RWPE1 (cell line): Measurements from ENCODE around the gene FUT7.

Experiments used
- CTCF ChIA-PET: fragments of 350-600 bp; sonication (Branson Sonifier 250); formaldehyde crosslinking; extraction: SDS; loops from one replicate; lab custom pipeline; 2021; lab: Yijun Ruan, JAX
- POLR2A ChIA-PET: fragments of 400-600 bp; formaldehyde crosslinking; extraction: SDS; loops from one replicate; lab custom pipeline; 2020; ENCODE audit warnings: antibody characterized with exemption; ENCODE audit not compliant: low non-redundant PET; lab: Yijun Ruan, JAX
- DNase-seq: peaks from one replicate; pipeline ENCODE4 v3.0.0; 2012; ENCODE audit warnings: low spot score
- H3K27ac ChIP-seq: fragments of 450-650 bp; 2 replicates; pipeline ENCODE4 v1.5.1; 2017
- CTCF ChIP-seq: fragments of 450-650 bp; conservative IDR thresholded peaks from 2 replicates; pipeline ENCODE4 v1.5.1; 2017; ENCODE audit warnings: low read depth, mild to moderate bottlenecking

Gene FUT7

GRCh38 chr9:137014166-137014565 lies 17.7 kb downstream of the FUT7 start:
- POLR2A ChIA-PET, result no interaction called here
- CTCF ChIA-PET, result interaction anchor here (1.3 to 3.4 kb wide), 2 partner anchors 10 to 15 kb away, joined by 5 to 22 read pairs; no protein-coding TSS in a partner anchor
- DNase-seq, result no peak
- no peak for TF ChIP-seq CTCF
- H3K27ac ChIP-seq, result no peak overlapping the region

GRCh38 chr9:137013571-137013940 lies 18.3 kb downstream of the FUT7 start:
- ChIA-PET POLR2A (no interaction called here), CTCF (interaction anchor here (1.2 kb wide), 1 partner anchor 15 kb away, joined by 4 read pairs; no protein-coding TSS in a partner anchor)
- H3K27ac ChIP-seq, result no peak overlapping the region
- no peak for TF ChIP-seq CTCF
- DNase-seq, result no peak

GRCh38 chr9:137012694-137013570 lies 19.0 kb downstream of the FUT7 start:
- TF ChIP-seq CTCF, result no peak
- ChIA-PET CTCF (interaction anchor here (1.2 to 1.8 kb wide), 3 partner anchors 16 to 22 kb away, joined by 4 to 8 read pairs (median 4); no protein-coding TSS in a partner anchor), POLR2A (no interaction called here)
- H3K27ac ChIP-seq, result no peak overlapping the region
- no peak for DNase-seq

GRCh38 chr9:137011907-137012675 lies 19.8 kb downstream of the FUT7 start:
- TF ChIP-seq CTCF, result no peak
- H3K27ac ChIP-seq, result no peak overlapping the region
- CTCF ChIA-PET, result interaction anchor here (1.5 to 1.8 kb wide), 2 partner anchors 17 to 23 kb away, joined by 4 to 8 read pairs; no protein-coding TSS in a partner anchor
- no peak for DNase-seq
- POLR2A ChIA-PET, result no interaction called here

DNA sequence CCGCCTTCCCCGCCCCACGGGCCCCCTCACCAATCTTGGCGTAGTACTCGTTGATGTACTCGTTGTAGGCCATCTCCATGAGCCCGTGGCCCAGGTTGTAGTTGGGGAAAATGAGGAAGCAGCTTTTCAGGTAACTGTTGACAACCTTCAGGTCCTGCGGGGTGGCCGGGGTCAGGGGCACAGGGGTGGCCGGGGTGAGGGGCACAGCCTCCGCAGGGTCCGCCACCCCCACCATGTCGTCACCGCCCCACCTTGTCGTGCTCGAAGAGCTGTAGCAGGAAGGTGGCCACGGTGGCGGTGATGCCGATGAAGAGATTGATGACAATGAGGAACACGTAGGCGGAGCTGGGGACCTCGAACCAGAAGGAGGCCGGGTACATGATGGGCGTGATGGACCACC lies 20.7 kb downstream of the FUT7 start:
- no peak for DNase-seq
- H3K27ac ChIP-seq, result no peak overlapping the region
- ChIA-PET POLR2A (no interaction called here), CTCF (interaction anchor here (1.5 to 1.8 kb wide), 2 partner anchors 18 to 24 kb away, joined by 4 to 8 read pairs; no protein-coding TSS in a partner anchor)
- no peak for TF ChIP-seq CTCF

GRCh38 chr9:137009938-137010732 lies 21.8 kb downstream of the FUT7 start:
- TF ChIP-seq CTCF, result no peak
- CTCF ChIA-PET, result interaction anchor here (0.7 to 0.9 kb wide), 2 partner anchors 19 to 25 kb away, joined by 3 read pairs; no protein-coding TSS in a partner anchor
- DNase-seq, result no peak
- no peak overlapping the region for H3K27ac ChIP-seq
- POLR2A ChIA-PET, result no interaction called here
